ENCODE measurements around the gene LRRC46.

The LRRC46 gene

DNA sequence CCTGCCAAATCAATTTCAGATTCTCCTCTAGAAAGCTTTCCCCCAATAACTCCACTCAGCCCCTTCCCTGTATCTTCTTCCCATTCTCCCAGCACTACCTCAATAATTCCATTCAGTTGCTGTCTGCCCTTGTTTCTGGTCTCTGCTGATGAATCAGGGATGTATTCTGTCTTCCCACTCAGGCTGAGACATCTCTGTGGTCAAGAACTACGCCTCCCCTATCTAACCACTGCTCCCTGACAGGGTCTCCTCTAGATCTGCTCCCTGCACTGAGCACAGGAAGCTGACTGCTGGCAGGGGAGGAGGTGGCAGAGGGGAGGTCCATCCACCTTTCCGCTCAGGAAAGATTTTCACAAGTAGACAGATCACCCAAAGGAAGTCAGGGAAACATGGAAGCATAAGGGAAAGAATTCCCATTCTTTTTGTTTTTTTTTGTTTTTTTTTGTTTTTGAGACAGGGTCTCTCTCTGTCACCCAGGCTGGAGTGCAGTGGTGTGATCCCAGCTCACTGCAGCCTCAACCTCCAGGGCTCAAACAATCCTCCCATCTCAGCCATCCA lies 47.6 kb downstream of the LRRC46 start:
- DNase-seq = no peak

DNA sequence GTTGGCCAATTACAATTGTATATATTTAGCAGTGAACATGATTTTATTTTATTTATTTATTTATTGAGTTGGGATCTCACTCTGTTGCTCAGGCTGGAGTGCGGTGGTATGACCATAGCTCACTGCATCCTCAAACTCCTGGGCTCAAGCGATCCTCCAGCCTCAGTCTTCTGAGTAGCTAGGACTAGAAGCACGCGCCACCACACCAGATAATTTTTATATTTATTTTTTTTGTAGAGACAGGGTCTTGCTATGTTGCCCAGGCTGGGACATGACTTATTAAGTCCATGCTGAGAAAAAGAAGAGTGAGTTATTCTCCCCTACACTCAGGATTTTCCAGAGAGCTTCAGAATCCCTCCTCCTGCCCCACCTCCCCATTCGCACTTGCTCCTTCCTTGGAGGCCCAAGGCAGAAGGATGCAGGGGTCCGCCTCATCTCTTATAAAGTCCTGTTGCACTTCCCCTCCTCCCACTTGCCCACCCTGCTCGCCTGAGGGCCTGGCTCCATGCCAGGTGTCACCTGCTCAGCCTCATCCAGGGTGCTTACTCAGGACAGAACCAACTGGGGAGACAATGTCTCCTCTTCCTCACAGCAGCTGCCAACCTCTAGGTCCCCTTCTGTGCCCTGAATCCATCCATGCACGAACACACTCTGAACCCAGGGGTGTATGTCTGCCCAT lies 48.4 kb downstream of the LRRC46 start:
- DNase-seq = no peak

DNA sequence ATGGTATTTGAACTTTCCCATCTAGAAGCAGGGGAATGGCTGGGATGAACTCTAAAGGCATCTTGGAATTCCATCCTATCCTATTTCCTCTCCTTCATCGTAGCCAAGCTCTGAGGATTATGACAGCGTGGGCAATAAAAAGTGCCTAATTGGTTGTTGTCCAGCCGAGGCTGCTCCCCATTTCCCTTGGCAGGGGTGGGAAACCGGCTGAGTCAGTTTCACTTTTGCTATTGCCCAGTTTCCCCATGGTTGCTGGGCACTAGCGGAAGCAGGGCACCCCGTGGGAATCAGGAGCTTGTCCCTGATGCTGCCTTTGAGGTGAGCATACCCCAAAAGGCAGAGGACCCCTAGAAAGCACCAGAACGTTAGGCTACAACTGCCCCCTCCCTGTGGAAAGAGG lies 50.8 kb downstream of the LRRC46 start:
- DNase-seq = no peak

DNA sequence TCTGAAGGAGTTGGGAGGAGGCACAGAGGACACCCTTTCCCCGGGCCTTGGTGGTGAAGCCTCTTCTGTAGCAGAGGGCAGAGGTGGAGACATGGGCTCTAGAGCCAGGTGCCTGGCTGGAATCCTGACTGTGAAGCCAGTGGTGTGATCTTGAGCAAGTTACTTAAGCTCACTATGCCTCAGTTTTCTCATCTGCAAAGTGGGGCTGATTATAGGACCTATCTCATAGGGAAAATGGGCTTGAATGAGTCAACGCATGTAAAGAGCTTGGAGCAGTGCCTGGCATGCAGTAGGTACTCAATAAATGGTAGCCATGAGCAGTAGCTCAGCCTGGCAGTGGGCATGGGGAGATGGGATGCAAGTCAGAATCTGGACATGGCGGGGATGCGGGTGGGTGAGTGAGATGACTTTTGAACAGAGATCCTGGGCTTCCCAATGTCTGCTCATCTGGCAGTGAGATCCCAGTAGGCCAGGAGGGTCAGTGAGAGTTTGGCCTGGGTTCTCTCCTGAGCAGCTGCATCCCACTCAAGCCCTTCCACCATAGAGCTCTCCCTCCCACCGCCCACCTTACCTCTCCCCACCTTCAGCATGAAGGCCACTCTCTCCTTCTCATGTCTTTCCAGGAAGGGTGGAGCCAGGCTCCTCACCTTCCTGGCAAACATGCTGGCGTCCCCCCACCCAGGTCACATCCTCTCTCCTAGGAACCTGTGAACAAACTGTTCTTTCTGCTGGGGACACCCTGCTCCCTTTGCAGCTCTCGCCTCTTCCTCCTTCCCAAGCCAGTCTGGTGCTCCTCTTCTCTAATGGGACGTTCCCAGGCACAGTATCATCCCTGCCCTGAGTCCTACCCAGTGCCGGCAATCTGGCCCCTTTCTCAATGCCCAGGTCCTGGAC lies 51.5 kb downstream of the LRRC46 start:
- no peak for DNase-seq

DNA sequence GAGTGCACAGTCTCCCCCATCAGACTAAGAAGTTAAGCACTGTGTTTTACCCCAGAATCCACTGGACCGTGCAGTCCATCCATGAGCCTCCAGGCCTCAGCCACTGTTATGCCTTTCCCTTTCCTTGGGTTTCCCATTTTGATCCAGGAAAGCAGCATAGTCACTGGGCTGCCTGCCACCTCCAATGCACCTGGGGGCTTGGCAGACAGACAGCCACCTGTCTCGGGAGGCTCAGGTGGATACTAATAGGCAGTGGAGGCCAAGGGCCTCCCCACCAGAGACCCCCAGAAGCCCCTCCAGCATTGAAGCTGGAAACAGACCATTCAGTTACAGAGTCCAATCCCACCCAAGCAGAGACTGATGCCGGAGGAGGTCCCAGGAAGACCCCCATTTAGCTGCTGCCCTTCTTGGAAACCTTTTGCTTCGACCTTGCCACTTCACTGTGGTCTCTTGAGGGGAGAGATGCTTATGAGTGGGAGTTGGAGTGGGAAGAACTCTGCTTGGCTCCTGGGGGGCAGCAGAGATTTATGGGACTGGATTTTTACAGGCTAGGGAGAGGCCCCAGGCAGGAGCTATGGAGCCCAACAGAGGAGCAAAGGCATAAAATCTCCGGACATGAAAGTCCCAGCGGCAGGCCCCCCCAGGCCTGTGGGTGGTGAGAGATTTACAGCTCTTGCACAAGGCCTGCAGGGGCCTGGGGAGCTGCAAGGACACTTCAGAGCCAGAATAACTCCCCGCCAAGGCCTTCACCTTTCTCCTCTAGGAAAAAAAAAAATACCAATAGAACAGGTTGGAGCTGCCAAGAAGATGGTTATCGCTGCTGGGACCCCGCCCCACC lies 52.3 kb downstream of the LRRC46 start:
- no peak for DNase-seq

DNA sequence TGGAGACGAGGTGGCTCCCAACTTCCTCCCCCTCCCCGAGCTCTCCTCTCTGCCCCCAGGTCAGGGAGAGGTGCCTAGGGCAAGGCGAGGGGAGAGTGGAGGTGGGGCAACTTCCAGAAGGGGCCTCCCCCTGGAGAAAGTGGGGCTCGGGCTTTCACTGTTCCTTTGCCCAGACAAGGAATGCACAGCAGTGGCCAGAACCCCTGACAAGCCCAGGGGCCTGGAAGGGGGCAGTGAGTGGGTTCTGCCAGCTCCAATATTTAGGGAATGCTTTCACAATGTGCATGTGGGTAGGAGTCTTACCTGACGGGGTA lies 52.9 kb downstream of the LRRC46 start:
- DNase-seq = no peak

DNA sequence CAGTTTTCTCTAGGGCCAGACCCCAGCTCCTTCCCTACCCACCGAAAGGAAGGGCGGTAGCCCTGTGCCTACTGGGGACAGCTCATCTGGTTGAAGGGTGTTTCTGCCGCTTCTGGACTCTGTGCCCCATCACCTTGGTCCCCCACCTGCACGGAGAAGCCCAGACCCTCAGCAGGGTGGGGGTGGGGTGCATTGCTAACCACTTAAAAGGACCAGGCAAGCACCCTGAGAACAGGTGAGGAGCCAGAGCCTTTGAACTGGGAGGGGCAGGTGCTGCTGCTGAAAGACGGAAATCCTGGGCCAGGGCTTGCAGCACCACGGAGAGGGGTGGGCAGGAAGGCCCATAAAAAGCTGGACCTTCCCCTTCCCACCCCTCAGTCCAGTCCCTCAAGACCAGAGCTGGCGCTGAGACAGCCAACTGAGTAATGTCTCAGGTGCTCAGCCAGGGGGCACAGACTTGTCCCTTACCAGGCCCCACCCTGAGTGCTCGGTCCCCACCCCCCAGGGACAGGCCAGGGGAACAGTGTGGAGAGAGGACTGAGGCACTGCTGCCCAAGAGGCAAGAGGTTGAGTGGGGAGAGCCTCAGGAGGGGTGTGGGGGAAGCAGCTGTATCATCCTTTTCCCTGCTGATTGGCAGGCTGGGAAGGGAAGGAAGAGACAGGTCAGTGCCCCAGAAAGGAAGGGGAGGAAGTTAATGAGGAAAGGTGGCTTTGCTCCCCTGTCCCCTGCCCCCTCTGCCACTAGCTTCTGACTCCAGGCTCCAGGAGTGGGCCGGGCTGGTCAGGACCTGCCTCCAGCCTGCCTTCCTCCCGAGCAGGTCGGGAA lies 53.6 kb downstream of the LRRC46 start:
- no peak for DNase-seq

Data from T-helper 2 cell (primary cell).